DMS 273 treated with DMSO at 0.1 percent for 48 hours (cell line): ENCODE data around the gene PIEZO1.

Experiments used
- DNase-seq: peaks from one replicate; lab custom pipeline; 2025; lab: John Stamatoyannopoulos, UW

PIEZO1 gene

GRCh38 chr16:88769617-88770460, 15.2 kb downstream of the PIEZO1 start:
- DNase-seq: no peak

- peak; percentile 38 for DNase-seq
Measured at GRCh38 chr16:88768071-88768783, 16.8 kb downstream of the PIEZO1 start.

- DNase-seq: no peak
Measured at GRCh38 chr16:88767546-88768070, 17.4 kb downstream of the PIEZO1 start.

- no peak for DNase-seq
Measured at GRCh38 chr16:88766975-88767374, 18.0 kb downstream of the PIEZO1 start.

- no peak for DNase-seq
Measured at GRCh38 chr16:88764913-88765349, 20.1 kb downstream of the PIEZO1 start.

- no peak for DNase-seq
Measured at GRCh38 chr16:88764080-88764479, 20.9 kb downstream of the PIEZO1 start.

- no peak for DNase-seq
Measured at GRCh38 chr16:88763502-88764053, 21.4 kb downstream of the PIEZO1 start.

- no peak for DNase-seq
Measured at GRCh38 chr16:88762941-88763340, 22.1 kb downstream of the PIEZO1 start.

- no peak for DNase-seq
Measured at GRCh38 chr16:88762258-88762870, 22.7 kb downstream of the PIEZO1 start.

- DNase-seq: no peak
Measured at GRCh38 chr16:88761830-88762229, 23.2 kb downstream of the PIEZO1 start.

GRCh38 chr16:88761143-88761534, 23.9 kb downstream of the PIEZO1 start:
- no peak for DNase-seq

GRCh38 chr16:88760424-88761142, 24.4 kb downstream of the PIEZO1 start:
- DNase-seq: no peak

GRCh38 chr16:88759976-88760350, 25.1 kb downstream of the PIEZO1 start:
- DNase-seq: no peak

GRCh38 chr16:88759245-88759975, 25.6 kb downstream of the PIEZO1 start:
- no peak for DNase-seq

GRCh38 chr16:88758944-88759244, 26.1 kb downstream of the PIEZO1 start:
- DNase-seq: no peak

GRCh38 chr16:88758227-88758943, 26.6 kb downstream of the PIEZO1 start:
- no peak for DNase-seq

GRCh38 chr16:88755745-88756443, 29.1 kb downstream of the PIEZO1 start:
- DNase-seq: no peak

GRCh38 chr16:88754912-88755744, 29.9 kb downstream of the PIEZO1 start:
- DNase-seq: no peak
